Fibroblast of mammary gland (primary cell): ENCODE results near the gene DSCAM.

ENCODE experiments used
- DNase-seq: peaks from one replicate; pipeline ENCODE4 v3.0.0-alpha.2; 2010; ENCODE audit warnings: low read depth
- H3K4me3 ChIP-seq: 2 replicates; pipeline ENCODE4 v1.5.1; 2011; ENCODE audit warnings: low read depth, mild to moderate bottlenecking, low read length, moderate library complexity; ENCODE audit not compliant: control insufficient read depth
- CTCF ChIP-seq: conservative IDR thresholded peaks from 2 replicates; pipeline ENCODE4 v1.5.1; 2011; ENCODE audit warnings: low read depth, low read length, inconsistent platforms; ENCODE audit not compliant: control insufficient read depth, insufficient read depth

The DSCAM gene

DNA sequence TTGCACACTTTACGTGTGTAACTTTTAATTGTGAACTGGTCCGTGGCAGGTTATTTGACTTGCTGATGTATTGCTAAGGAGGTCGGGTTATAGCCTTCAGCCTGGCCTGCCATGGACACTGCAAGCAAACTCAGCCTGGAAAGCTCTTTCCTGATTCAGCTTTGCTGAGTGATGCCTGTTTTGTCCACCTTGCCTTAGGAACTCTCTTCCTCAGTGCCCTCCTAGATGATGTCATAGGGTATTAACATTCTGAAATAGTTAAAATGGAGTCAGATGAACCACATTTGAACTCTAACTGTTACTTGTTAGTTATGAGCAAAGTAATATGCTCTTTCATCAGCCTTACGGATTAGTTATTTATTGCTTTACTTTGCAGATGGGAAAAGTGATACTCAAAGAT is 533.7 kb downstream of the DSCAM start:
- no peak overlapping the region for H3K4me3 ChIP-seq
- DNase-seq = no peak
- no peak for TF ChIP-seq CTCF

DNA sequence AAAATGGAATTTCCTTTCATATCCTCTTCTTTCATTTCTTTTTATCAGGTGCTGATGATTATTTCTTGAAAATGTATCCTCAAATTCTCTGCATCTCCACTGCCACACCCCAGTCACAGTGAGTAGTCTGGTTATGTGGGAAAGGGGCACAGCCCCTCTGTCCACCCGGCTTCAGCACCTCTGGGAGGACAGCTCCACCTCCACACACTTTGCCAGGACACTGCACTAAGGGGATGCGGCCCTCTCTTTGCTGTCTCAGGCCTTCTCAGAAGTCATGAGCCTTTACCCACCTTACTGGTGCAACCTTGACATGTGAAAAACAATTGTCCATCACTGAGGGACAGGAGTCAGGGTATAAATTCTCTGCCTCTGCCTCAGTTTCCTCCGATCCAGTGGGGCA is 546.7 kb downstream of the DSCAM start:
- DNase-seq = no peak
- no peak for TF ChIP-seq CTCF
- no peak overlapping the region for H3K4me3 ChIP-seq

DNA sequence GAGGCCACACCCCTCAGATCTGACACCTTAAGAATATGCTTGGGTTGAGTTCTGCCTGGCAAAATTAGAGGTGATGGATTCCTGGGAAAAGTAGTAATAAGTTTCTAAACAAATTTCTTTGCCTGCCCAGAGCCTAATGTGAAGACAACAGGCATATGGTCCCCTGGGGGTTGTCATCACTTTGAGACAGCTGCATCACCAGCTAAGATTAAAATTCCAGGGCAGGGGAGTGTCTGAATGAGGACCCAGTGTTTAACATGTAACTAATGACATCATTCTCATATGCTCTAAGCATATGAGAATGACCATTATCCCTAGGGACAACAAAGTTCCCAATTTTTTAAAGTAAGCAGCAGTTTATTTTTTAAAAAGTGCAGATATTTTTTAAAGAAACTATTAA is 547.5 kb downstream of the DSCAM start:
- no peak for DNase-seq
- no peak overlapping the region for H3K4me3 ChIP-seq
- TF ChIP-seq CTCF = no peak

DNA sequence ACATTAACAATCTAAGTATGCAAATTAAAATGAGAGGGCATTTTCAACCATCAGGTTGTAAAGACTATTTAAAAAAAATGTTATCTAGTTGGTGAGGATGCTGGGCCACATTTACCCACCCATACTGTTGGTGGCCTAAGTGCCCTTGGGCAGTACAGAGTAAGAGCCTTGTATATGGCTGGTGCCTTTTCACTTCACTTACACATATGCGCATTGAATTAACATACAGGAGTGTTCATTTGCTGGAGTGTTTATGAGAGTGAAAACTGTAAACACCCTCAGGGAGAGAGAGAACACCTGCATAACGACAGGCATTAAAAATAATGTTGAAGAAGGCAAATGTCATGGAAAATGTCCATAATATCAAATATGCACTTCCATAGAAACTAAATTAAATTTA is 552.6 kb downstream of the DSCAM start:
- DNase-seq = no peak
- no peak for TF ChIP-seq CTCF
- H3K4me3 ChIP-seq = no peak overlapping the region

DNA sequence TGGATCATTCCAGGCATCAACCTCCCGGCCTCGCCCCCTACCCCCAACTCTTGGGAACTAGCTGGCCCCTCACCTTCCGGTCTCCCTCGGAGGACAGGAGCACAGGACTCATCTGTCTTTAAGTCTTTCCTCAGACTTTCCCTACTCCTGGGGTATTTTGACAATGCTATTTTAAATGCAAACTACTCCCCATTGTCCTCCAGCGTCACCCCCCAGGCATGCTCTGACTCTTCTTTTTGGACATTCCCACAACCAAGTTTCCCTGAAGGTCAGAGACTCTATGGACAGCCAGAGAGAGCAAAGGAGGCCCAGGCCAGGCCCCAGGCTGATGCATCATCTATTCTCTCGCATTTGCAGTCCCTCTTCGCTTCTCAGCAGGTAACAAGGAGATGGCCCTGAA is 555.4 kb downstream of the DSCAM start:
- DNase-seq = no peak
- no peak for TF ChIP-seq CTCF
- no peak overlapping the region for H3K4me3 ChIP-seq

DNA sequence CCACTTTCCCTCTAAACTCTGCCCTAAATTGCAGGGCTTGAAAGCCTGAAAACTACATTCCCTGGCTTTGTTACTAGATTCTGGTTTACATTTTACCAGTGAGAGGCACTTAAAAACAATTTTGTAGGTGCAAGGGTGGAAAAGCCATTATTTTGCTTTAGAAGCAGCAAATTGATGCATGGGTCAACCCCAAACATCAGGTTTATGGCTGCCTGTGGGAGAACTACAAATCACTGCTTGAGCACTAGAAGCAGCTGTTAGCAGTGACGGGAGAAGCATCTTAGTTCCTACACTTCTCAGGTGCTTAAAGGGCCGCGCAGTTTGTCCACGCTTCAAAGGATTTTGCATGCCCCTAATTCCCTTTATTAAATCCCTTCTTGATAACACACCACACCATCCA is 562.5 kb downstream of the DSCAM start:
- DNase-seq = no peak
- no peak for TF ChIP-seq CTCF
- H3K4me3 ChIP-seq = no peak overlapping the region
